HCT116 (cell line): ENCODE results near the gene ADCK1.

Experiments used
- POLR2AphosphoS5 ChIP-seq: IDR thresholded peaks from 2 replicates; pipeline ENCODE4 v1.6.1; 2011; ENCODE audit warnings: mild to moderate bottlenecking, low read depth, low read length, moderate library complexity
- TF ChIP-seq, protein P1 (sequence below), 3 experiments: fragments of 200-600 bp in 1 of 3; sonication (generic) in 1 of 3; IDR thresholded peaks in 2 of 3; conservative IDR thresholded peaks in 1 of 3; 2 replicates each; pipeline ENCODE4 v1.5.1; 2012 to 2017; ENCODE audit warnings: low read depth in 2 of 3, low read length in 2 of 3, antibody characterized with exemption in 1 of 3, borderline replicate concordance in 1 of 3, control low read depth in 1 of 3, mild to moderate bottlenecking in 1 of 3, mixed read lengths in 1 of 3, mixed run types in 1 of 3, moderate library complexity in 1 of 3; ENCODE audit not compliant: insufficient read depth in 1 of 3

DNA sequence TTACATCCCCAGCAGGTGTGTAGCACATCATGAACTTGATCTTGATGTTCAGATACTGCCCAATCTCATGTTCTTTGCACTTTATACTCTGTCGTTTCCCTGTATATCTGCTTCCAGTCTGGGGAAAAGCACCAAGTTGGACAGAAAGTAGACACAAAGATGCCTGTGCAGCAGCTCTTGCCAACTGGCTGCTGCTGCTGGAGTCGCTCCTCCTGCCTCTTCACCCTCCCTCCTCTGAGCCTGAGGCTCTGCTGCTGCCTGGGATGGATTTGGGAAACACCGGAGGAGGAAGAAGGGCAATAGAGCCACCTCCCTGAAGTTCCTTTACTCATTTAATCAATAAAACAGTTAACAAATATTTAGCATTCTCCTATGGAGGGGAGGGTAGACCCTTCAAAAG is 32.4 kb downstream of the ADCK1 start:
- TF ChIP-seq POLR2AphosphoS5 = no peak
- TF ChIP-seq, protein P1, sequence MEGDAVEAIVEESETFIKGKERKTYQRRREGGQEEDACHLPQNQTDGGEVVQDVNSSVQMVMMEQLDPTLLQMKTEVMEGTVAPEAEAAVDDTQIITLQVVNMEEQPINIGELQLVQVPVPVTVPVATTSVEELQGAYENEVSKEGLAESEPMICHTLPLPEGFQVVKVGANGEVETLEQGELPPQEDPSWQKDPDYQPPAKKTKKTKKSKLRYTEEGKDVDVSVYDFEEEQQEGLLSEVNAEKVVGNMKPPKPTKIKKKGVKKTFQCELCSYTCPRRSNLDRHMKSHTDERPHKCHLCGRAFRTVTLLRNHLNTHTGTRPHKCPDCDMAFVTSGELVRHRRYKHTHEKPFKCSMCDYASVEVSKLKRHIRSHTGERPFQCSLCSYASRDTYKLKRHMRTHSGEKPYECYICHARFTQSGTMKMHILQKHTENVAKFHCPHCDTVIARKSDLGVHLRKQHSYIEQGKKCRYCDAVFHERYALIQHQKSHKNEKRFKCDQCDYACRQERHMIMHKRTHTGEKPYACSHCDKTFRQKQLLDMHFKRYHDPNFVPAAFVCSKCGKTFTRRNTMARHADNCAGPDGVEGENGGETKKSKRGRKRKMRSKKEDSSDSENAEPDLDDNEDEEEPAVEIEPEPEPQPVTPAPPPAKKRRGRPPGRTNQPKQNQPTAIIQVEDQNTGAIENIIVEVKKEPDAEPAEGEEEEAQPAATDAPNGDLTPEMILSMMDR (IDR thresholded peaks at IDR 0.05 in 2 of 3, conservative IDR thresholded peaks at IDR 0.05 in 1 of 3; ENCODE audit: borderline replicate concordance in 1 of 3, insufficient read depth in 1 of 3, low read depth in 2 of 3, low read length in 2 of 3) = no peak
